Measurements from ENCODE around the gene ALK.

- TF ChIP-seq CTCF (IDR thresholded peaks at IDR 0.05) (no peak), POLR2A (IDR thresholded peaks at IDR 0.05; ENCODE audit: low read depth) (no peak)
These were observed 639.5 kb downstream of the ALK start for GRCh38 chr2:29281916-29282247.

All from esophagus muscularis mucosa (tissue), 3 donors.